Measurements from ENCODE around the gene ITSN1.

ITSN1 gene

DNA sequence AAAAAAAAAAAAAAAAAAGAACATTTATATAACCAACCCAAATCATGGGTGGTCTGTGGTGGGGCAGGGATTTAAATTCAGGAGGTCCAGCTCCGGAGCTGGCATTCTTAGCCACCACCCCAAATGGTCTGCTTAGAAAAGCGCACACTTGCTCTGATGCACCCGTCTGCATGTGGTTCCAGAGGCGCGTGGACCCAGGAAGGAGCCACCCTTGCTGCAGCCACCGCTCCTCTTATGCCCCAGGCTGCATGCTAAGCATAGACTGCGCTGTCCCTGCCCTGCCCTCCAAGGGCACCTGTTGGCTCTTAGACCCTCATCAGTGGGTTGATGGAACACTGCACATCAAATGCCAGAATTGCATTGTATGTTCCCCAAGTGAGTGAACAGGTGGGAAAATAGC is 231.9 kb downstream of the ITSN1 start:
- FAIRE-seq: no peak
- DNase-seq (ENCODE audit: insufficient read length, low spot score): no peak
- TF ChIP-seq, protein P1, sequence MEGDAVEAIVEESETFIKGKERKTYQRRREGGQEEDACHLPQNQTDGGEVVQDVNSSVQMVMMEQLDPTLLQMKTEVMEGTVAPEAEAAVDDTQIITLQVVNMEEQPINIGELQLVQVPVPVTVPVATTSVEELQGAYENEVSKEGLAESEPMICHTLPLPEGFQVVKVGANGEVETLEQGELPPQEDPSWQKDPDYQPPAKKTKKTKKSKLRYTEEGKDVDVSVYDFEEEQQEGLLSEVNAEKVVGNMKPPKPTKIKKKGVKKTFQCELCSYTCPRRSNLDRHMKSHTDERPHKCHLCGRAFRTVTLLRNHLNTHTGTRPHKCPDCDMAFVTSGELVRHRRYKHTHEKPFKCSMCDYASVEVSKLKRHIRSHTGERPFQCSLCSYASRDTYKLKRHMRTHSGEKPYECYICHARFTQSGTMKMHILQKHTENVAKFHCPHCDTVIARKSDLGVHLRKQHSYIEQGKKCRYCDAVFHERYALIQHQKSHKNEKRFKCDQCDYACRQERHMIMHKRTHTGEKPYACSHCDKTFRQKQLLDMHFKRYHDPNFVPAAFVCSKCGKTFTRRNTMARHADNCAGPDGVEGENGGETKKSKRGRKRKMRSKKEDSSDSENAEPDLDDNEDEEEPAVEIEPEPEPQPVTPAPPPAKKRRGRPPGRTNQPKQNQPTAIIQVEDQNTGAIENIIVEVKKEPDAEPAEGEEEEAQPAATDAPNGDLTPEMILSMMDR (IDR thresholded peaks at IDR 0.05; ENCODE audit: insufficient read depth, missing control alignments): no peak

DNA sequence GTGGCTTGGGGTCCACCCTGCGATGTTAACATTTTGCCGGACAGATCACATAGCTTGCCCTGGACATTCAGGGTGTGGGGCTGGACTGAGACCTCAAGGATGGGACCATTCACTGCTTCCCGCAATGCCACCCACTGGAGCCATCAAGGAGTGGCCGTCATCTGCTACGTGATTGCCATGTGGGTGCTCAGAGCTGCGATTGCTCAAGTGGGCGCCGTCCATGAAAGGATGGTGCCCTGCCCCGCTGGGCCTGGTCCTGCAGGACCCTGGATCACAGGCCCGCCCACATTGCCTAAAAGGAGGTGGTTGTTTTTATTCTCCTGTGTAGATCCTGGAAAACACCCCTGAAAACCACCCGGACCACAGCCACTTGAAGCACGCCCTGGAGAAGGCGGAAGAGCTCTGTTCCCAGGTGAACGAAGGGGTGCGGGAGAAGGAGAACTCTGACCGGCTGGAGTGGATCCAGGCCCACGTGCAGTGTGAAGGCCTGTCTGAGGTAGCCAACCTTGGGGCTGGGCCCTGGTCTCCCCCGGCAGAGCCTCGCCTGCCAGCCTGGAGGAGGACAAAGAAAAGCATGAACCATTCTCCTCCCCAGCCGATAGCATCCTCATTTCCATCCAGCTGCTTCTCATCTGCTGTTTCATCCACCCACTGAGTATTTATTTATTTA is 232.9 kb downstream of the ITSN1 start:
- FAIRE-seq (no peak), DNase-seq (ENCODE audit: insufficient read length, low spot score) (no peak)

DNA sequence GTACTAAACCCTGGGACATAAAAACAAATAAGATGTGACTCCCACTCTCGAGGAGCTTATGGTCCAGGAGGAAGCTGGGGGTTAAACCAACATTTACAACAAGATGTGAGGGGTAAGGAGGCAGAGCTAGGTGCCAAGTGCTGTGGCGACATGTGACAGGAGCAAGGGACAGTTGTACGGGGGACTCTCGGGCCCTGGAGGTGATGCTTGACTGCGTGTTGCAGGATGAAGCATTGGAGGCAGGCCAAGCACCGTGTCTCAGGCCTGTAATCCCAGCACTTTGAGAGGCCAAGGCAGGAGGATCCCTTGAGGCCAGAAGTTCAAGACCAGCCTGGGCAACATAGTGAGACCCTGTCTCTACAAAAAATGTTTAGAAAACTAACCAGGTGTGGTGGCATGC is 236.5 kb downstream of the ITSN1 start:
- TF ChIP-seq, protein P1 (IDR thresholded peaks at IDR 0.05; ENCODE audit: insufficient read depth, missing control alignments): no peak
- FAIRE-seq (no peak), DNase-seq (ENCODE audit: insufficient read length, low spot score) (no peak)

More for the DNA sequence above, 232.9 kb downstream of the ITSN1 start:
- TF ChIP-seq, protein P1 (IDR thresholded peaks at IDR 0.05; ENCODE audit: insufficient read depth, missing control alignments): no peak

DNA sequence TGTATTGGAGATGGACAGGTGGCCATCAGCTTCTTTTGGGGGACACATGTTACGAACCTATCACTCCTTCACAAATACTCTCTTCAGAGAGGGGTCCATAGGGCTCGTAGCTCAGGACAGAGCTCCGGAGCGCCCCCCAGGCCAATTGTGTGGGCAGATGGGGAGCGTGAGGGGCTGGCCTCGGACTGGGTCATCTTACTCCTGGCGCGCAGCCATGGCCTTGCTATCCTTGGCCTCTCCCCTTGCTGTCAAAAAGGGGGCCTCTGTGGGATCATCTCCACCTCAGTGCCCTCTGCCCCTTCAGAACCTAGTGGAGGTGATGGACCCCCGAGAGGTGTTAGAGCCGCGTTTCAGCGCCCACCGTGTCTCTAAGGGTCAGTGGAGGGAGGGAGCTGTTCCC is 238.3 kb downstream of the ITSN1 start:
- TF ChIP-seq, protein P1 (IDR thresholded peaks at IDR 0.05; ENCODE audit: insufficient read depth, missing control alignments): no peak
- no peak for FAIRE-seq
- no peak for DNase-seq (ENCODE audit: insufficient read length, low spot score)

DNA sequence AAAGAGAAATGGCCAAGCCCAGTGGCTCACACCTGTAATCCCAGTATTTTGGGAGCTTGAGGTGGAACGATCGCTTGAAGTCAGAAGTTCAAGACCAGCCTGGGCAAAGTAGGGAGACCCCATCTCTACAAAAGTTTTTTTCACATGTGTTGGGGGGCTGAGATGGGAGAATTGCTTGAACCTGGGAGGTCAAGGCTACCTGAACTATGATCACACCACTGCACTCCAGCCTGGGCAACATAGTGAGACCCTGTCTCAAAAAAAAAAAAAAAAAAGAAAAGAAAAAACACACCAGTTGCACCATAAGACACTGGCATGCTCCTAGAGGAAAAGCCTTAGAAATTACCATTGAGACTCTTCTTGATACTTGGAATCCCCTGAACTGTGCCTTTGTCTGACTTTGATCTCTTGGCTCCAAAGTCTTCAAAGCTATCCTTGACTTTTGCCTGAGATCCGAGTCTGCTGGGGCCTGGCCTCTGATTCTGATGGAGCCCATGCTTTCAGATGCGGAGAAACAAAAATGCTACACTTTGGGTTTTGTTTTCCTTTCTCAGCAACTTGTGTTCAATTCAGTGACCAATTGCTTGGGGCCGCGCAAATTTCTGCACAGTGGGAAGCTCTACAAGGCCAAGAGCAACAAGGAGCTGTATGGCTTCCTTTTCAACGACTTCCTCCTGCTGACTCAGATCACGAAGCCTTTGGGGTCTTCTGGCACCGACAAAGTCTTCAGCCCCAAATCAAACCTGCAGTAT is 239.6 kb downstream of the ITSN1 start:
- TF ChIP-seq, protein P1 (IDR thresholded peaks at IDR 0.05; ENCODE audit: insufficient read depth, missing control alignments): no peak
- DNase-seq (ENCODE audit: insufficient read length, low spot score) (no peak), FAIRE-seq (no peak)

DNA sequence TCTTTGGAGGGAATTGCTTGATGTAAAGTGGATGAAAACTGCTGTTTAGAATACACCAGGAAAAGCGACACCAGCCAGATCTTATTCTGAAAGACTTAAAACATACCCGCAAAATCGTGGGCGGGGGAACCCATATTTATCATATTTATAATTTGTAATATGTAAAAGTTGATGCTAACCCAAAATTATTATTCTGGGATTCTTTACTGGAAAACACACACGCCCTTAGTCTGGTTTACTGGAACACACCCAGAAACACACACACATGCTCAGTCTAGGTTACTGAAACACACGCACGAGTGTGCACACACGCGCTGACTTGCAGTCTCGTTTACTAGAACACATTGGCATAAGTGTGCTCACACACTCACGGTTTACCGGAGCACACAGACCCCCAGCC is 240.8 kb downstream of the ITSN1 start:
- TF ChIP-seq, protein P1 (IDR thresholded peaks at IDR 0.05; ENCODE audit: insufficient read depth, missing control alignments): no peak
- FAIRE-seq: no peak
- DNase-seq (ENCODE audit: insufficient read length, low spot score): no peak

All from D721Med (cell line).